ENCODE measurements around the gene SLC9A3. TPM values are rescaled to one million over a fixed set of nuclear protein-coding genes. Genes with fewer than 3 reads are reported as not detected.

Gene SLC9A3
- total RNA-seq, 4 donors from 2014 or later = 2.4 to 3.8 (median 3.5) TPM

- Histone ChIP-seq H3K36me3 (peaks cover 16 to 32% (median 17%) of the 10 kb centered on the region in 3 donors), H3K27me3 (no peaks in the 10 kb centered on the region), H3K27ac (peak overlapping the region; percentile 86 to 94 (median 90)), H3K4me3 (peak overlapping the region; percentile 73 to 94 (median 84)), H3K4me1 (peaks cover 27 to 61% (median 42%) of the 10 kb centered on the region in 3 donors), H3K9me3 (no peaks in the 10 kb centered on the region)
- DNase-seq = no peak
- TF ChIP-seq CTCF (IDR thresholded peaks at IDR 0.05) = no peak
- peak in 1 of 4 donors; percentile 0 for TF ChIP-seq POLR2A (IDR thresholded peaks at IDR 0.05)
- intact Hi-C loops (cut with DNase I) = loop anchor here (10.0 kb wide), 1 partner anchor 171 kb away; the partner anchor contains the start of gene CEP72
- whole genome bisulfite sequencing, 2 donors = 0 to 18% methylated on average over 3 to 5 of the region's 62 CpGs
Measured at GRCh38 chr5:443239-444151, 80.8 kb downstream of the SLC9A3 start.

GRCh38 chr5:442335-443238 lies 81.7 kb downstream of the SLC9A3 start, which contains the start of gene EXOC3:
TSS of gene EXOC3 (plus strand) at chr5:443176. CDS start at chr5:446206, 3,030 bp downstream.
- peak in 2 of 4 donors; percentile 39 to 66 for TF ChIP-seq POLR2A (IDR thresholded peaks at IDR 0.05)
- no peak for TF ChIP-seq CTCF (IDR thresholded peaks at IDR 0.05)
- H3K27ac ChIP-seq = peak within 1 kb of the TSS; percentile 86 to 94 (median 90)
- H3K9me3 ChIP-seq = no peaks in the 10 kb centered on the region
- WGBS, 2 donors = 1 to 5% methylated on average over 16 to 19 of the region's 73 CpGs
- no peak for DNase-seq
- intact Hi-C loops (cut with DNase I) = loop anchor here (10.0 kb wide), 1 partner anchor 172 kb away; the partner anchor contains the start of gene CEP72
- no peaks in the 10 kb centered on the region for H3K27me3 ChIP-seq
- peak within 1 kb of the TSS; percentile 73 to 94 (median 84) for H3K4me3 ChIP-seq
- peaks cover 20 to 52% (median 36%) of the 10 kb centered on the region in 3 donors for H3K4me1 ChIP-seq
- peaks cover 7 to 23% (median 8%) of the 10 kb centered on the region in 3 donors for H3K36me3 ChIP-seq

GRCh38 chr5:441996-442334 lies 82.3 kb downstream of the SLC9A3 start:
- Histone ChIP-seq H3K27me3 (no peaks in the 10 kb centered on the region), H3K36me3 (peaks cover under 1 to 17% (median 2%) of the 10 kb centered on the region in 3 donors), H3K4me3 (peak overlapping the region in 3 of 4 donors; percentile 73 to 85 (median 83)), H3K9me3 (no peaks in the 10 kb centered on the region), H3K4me1 (peaks cover 20 to 45% (median 30%) of the 10 kb centered on the region in 3 donors), H3K27ac (no peak overlapping the region)
- TF ChIP-seq POLR2A (IDR thresholded peaks at IDR 0.05) (no peak), CTCF (IDR thresholded peaks at IDR 0.05) (no peak)
- intact Hi-C loops (cut with DNase I) = loop anchor here (10.0 kb wide), 1 partner anchor 173 kb away; the partner anchor contains the start of gene CEP72
- WGBS, 2 donors = 81% methylated on average over 4 to 5 of the region's 5 CpGs
- no peak for DNase-seq

GRCh38 chr5:440401-441201 lies 83.6 kb downstream of the SLC9A3 start:
- peaks cover 0 to 11% (median 0%) of the 10 kb centered on the region in 4 donors for H3K27me3 ChIP-seq
- intact Hi-C loops (cut with DNase I) = loop anchor here (10.0 kb wide), 1 partner anchor 174 kb away; the partner anchor contains the start of gene CEP72
- DNase-seq = no peak
- H3K27ac ChIP-seq = no peak overlapping the region
- H3K9me3 ChIP-seq = no peaks in the 10 kb centered on the region
- peaks cover 17 to 32% (median 20%) of the 10 kb centered on the region in 3 donors for H3K4me1 ChIP-seq
- H3K4me3 ChIP-seq = no peak overlapping the region
- H3K36me3 ChIP-seq = peaks cover 0 to 3% (median 0%) of the 10 kb centered on the region in 3 donors
- WGBS, 2 donors = 72 to 73% methylated on average over 10 to 18 of the region's 18 CpGs
- no peak for TF ChIP-seq CTCF (IDR thresholded peaks at IDR 0.05)
- TF ChIP-seq POLR2A (IDR thresholded peaks at IDR 0.05) = no peak

All from esophagus squamous epithelium (tissue), 5 donors.